GM18526 (cell line): ENCODE results near the gene CMTM1.

Experiments
- POLR2A ChIP-seq: IDR thresholded peaks from 3 replicates; pipeline ENCODE4 v1.6.1; 2011; ENCODE audit not compliant: insufficient read length; ENCODE audit errors: extremely low read depth

CMTM1 gene

DNA sequence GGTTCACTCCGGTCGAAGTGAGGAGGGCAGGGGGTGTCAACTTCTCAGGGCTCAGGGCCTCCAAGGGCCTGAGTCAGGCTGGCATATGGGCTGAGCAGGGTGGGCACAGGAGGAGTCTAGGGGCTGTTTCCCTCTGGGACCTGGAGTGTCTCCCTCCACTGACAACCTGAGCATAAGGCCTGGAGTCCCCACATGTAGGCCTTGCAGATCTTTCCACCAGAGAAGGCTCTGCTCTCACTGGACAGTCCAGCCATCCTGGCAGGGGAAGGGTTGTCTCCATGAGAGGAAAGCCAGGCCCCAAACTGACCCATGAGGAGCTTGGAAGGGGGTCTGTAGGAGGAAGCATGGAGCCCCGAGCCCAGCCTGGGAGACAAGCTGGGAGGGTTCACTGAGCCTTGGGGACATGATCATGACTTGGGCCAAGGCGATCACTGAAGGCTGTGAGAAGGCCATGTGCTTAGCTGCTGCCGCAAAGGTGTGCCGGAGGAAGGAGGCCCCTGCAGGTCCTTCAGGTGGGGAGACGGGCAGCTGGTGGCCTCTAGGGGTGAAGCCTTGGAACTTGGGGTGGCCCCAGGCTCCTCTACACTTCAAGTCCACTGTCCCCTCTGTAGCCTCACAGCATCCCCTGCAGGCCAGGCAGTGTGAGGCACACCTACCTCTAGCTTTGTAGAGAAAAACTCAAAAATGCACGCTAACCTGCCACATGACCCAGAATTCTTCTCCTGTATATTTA, 22.9 kb downstream of the CMTM1 start:
- TF ChIP-seq POLR2A, result no peak

DNA sequence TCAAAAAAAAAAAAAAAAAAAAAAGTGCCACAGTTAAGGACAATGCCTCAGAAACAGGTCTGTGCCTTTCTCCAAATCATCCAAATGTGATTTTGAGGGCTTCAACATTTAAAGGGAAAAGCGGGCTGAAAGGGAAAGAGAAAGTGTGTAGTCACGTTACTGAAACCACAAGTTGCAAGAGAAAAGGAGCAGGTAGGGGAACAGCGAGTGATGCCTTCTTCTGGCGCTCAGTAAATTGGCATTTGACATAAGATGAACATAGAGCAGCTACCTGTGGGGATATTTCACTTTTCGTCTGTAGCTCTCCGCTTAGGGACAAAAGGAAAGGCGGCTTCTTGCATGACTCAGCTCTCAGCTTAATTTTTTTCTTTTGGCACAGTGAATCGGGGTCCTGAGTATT, 24.1 kb downstream of the CMTM1 start:
- TF ChIP-seq POLR2A, result no peak

DNA sequence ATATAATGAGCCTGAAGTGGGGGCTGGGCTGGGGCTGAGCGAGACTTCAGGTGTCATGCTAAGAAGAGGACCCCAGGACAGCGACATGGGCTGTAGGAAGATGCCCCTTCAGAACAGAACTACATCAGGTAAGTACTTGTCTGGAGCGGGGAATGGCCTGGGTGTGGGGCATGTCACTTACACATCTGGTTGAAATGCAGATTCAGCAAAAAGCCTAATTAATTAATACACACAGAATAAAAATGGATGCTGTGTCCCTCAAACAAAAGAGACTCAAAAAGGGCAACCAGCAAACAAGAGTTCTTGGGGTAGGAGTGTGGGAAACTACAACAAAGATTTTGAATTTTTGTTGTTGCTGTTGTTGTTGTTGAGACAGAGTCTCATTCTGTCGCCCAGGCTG, 24.8 kb downstream of the CMTM1 start:
- no peak for TF ChIP-seq POLR2A

DNA sequence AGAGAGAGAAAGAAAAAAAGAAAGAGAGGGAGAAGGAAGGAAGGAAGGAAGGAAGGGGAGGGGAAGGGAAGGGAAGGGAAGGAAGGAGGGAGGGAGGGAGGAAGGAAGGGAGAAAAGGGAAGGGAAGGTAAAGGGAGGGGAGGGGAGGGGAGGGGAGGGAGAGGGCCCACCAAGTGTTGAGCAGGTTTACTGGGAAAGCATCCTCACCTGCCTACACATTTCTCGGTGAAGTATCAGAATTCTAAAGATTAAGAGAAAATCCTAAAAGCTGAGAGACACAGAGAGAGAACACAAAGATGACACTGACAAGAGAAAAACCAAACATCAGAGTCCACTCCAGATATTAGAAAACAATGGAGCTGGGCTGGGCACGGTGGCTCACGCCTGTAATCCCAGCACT, 26.0 kb downstream of the CMTM1 start:
- TF ChIP-seq POLR2A, result no peak

DNA sequence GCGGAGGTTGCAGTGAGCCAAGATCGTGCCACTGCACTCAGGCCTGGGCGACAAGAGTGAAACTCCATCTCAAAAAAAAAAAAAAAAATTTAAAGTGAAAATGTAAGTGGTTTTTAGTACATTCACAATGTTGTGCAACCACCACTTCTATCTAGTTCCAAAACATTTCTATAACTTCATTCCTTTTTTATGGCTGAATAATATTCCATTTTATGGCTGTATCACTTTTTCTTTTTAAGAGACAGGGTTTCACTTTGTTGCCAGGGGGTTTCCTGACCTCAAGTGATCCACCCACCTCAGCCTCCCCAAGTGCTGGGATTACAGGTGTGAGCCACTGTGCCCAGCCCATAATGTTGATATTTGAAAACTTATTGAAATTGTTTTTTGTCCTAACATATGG, 26.6 kb downstream of the CMTM1 start:
- no peak for TF ChIP-seq POLR2A

DNA sequence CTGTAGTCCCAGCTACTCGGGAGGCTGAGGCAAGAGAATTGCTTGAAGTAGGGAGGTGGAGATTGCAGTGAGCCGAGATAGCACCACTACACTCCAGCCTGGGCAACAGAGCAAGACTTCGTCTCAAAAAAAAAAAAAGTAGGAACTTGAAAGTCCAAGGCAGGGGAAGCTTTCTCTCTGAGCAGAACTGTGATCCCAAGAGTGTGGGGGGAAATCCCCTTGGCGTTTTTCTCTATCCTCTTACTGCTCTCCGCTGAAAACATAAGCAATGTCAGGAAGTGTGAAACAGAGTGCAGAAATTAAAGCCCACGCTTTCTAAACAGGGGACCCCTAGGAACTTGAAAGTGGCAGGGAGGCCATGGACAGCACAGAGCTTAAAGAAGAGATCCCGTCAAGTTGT, 28.5 kb downstream of the CMTM1 start:
- no peak for TF ChIP-seq POLR2A

DNA sequence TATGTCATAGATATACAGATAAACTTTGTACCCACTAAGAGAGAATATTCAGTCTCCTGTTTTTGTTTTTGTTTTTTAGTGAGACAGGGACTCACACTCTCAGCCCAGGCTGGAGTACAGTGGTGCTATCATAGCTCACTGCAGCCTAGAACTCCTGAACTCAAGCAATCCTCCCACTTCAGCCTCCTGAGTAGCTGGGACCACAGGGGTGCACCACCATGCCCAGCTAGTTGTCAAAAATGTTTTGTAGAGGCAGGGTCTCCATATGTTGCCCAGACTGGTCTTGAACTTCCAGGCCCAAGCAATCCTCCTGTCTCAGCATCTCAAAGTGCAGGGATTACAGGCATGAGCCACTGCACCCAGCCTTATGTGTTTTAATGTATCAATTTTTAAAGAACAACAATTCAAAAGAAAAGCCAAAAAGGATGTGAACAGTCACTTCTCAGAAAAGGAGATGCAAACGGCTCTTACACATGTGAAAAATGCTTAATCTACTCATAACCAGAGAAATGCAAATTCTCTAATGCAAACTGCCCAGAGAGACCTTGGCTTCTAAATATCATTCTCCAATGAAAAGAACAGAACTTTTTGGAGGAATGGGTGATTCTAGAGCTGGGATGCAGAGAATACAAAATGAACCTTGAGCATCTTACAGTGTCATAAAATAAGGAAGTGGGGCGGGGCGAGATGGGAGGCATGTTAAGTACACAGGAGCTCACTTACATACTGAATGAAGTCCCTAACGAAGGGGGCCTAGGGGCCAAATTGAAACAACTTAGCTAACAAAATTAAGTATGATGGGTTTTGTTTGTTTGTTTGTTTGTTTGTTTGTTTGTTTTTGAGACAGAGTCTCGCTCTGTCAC, 31.0 kb downstream of the CMTM1 start:
- no peak for TF ChIP-seq POLR2A

DNA sequence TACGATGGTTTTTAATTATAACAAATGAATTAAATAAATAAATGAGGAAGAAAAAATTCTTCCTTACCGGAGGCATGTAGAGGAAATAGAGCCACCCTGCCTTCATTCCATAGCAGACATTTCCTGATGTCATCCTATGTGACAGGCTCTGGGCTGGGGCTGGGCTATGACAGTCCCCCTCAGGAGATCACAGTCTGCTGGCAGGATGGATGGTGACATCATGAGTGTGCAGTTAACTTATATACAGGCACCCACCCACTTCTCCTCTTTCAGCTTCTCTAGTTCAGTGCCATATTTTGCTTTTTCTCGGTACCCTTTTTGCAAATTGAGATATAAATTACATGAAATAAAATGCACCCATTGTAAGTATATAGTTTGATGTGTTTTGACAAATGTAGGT, 31.9 kb downstream of the CMTM1 start:
- TF ChIP-seq POLR2A, result no peak

DNA sequence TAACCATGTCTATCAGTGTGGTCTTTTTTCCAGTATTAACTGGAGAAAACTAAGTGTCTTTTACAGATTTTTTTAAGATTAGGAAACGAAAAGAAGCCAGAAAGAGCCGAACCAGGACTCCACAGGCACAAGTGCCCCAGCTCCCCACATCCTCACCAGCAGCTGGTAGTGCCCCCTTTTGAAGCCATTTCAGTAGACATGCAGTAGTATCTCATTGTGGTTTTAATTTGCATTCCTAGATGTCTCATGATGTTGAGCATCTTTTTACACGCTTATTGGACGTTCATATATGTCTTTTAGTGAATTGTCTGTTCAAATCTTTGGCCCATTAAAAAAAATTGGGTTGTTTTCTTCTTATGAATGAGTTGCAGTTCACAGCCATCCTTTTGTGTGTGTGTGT, 33.5 kb downstream of the CMTM1 start:
- no peak for TF ChIP-seq POLR2A

DNA sequence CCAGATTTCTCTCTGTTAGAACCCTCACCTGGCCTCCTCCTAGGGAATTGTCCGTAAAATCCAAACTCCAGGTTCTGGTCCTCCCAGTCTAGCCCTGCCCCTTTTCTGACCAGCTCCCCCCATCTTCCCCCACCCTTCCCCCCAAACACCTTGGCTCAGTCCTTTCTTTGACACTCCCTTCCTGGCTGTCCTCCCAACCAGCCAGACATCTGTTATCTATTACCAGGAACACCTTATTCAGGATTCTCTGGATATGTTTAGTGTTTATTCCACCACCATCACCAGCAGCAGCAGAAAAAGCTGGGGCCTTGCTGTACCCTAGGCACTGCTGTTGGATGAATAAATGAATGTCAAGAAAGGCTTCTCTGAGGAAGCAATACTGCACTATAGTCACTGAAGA, 34.2 kb downstream of the CMTM1 start:
- no peak for TF ChIP-seq POLR2A

DNA sequence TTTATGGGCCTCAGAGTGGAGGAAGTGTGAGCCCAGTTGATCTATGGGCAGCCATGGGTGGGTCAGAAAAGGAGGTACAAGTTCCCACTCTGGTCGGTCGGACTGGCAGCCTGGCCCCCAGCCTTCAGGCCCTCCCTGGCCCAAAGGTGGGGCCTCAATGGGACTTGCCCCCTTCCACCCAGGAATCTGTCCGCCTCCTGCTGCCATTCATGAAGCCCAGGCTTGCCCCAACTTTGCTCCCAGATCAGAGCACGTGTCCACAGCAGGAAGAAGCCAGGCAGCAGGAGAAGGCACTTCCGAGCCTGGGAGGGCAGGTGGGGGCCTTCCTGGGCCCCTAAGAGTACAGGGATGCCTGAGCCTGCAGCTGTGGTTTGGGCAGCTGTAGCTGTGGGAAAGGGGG, 35.2 kb downstream of the CMTM1 start:
- TF ChIP-seq POLR2A, result no peak

DNA sequence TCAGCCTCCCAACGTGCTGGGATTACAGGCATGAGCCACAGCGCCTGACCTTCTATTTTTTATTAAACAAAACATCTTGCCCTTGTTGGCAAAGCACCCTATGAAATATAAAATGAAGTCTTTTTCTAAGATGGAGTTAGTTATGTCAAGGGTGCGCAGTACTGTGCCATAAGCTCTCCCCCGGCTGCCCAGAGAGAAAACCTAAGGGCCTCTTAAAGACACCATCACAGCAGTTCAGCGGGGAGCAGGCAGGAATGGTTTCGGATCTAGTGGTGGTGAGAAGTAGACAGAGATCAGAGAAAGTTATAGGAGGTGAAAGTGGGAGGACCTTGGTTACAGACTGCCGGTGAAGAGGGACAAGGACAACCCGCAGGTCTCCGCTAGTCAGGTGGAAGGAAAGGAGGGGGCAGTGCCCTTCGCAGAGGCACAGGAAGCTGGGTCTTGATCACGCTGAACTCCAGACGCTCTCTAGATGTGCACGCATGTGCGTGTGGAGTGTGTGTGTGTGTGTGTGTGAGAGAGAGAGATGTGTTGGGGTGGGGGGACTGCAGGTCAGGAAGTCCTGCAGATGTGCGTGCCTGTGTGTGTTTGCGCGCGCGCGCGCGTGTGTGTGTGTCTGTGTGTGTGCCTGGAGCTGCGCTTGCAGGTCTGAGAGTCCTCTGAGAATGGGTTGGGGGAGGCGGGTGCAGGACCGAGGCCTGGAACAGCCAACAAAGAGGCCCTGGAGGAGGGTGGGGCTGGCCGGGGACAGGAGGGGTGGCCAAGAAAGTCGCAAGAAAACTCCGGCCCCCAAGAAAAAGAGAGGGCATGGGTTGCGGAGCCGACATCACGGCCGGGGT, 37.5 kb downstream of the CMTM1 start:
- peak; percentile 20 for TF ChIP-seq POLR2A

DNA sequence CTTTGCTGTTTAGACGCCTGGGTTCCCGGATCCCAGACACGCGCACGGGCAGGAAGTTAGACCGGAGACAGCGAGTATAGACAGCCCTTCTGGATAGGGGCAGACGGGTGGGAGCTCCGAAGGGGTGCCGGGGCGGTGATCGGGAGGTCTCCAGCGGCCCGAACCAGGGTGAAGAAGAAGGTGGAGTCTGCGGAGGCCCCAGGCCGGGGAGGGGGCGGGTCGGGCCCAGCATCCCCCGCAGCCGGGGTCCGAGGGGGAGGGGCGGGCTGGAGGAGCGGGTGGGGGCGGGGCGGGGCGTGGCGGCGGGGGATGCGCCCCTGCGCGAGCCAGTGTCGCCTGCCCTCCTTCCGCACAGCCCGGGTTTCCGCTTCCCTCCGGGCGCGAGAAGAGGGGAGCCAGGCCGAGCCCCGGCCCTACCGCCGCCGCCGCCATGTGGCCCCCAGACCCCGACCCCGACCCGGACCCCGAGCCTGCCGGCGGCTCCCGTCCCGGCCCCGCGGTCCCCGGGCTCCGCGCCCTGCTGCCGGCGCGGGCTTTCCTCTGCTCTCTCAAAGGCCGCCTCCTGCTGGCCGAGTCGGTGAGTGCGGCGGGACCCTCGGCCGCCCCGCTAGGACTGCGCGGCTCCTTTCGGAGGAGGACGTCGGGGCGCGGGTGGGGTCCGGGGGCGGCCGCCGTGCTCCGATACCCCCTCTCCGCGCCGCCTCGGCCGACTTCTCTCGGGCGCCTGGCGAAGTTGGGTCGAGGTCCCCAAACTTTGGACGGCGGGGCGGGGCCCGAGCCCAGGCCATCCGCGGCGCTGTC, 38.3 kb downstream of the CMTM1 start, which contains the start of gene CMTM3:
CMTM3 (plus strand) TSS at position 329 of the 801 bp plus-strand sequence; CDS start at position 431, 102 bp downstream.
- TF ChIP-seq POLR2A, result no peak

DNA sequence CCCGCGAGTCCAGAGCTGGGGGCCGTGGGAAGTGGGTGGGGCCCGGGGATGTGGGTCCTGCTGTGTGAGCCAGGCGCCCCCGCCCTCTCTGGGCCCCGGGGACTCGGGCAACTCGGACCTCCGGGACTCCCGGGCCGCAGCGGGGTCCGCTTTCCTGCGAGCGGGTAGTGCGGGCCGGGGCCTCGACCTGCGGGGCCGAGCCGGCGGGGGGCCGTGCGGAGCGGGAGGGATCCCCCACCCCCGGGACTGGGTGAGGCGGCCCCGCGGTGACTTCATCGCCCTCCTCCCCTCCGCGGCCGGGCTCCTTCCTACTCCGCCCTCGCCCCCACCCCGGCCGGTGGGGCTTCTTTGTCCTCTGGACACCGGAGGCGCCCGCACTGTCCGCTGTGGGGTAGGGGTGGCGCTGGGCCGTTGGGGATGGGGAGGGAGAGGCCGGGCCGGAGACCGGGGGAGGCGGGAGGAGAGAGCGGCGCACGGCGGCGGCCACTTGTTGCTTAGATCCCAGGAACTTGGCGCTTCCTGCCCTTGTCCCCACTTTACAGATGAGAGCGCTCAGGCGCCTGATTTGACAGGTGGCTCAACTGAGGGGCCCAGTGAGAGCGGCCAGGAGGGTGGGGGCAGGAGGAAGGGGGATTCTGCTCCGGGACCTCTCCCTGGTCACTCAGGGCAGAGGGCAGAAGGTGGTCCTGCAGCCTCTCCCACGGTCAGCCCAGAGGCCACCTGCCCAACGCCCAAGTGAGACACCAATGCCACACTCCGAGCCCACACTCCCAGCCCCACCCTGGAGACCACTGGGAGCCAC, 39.1 kb downstream of the CMTM1 start:
- TF ChIP-seq POLR2A, result no peak
